Measurements from ENCODE around the gene HAPSTR1. TPM values are rescaled to one million over a fixed set of nuclear protein-coding genes. Genes with fewer than 3 reads are reported as not detected.

The HAPSTR1 gene
- total and polyA plus RNA-seq, 2 of the 8 experiments (the other 6 are each of a cell fraction or from before 2014, with no cell fraction given), result 11.9 to 66.1 TPM

DNA sequence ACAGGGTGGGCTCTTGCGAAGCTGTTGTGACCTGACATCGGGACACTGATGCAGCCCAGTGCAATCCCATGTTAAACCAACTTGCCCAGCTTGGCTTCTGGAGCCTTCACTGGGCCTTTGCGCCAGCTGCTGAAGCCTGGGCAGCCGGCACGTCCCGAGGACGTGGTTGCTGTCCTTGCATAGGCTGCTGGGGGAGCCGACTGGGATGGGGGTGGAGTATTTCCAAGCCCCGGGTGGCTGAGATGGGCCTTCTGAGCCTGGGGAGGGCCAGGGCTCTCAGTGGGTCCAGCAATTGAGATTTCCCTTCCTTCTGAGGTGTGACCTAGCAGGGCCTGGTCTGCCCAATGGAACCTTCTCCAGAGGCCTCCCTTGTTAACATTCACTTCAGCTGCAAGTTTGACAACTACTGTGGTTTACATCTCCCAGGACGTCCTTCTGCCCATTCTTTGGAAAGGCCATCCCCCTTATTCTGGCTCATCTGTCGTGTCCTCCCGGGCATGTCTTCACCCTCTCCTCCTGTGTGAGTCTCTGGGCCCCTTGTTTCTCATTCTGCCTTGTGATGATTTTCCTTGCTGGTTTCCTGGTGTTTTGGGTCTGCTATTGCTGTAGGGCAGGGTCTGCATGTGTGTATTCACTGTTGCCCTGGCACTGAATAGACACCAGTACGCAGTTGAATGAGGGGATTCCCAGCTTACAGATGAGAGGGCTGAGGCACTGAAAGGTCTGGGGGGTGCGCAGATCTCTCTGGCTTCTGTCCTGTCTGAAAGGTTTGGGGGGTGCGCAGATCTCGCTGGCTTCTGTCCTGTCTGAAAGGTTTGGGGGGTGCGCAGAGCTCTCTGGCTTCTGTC lies 34.4 kb downstream of the HAPSTR1 start (continued):
- TF ChIP-seq, protein P1, sequence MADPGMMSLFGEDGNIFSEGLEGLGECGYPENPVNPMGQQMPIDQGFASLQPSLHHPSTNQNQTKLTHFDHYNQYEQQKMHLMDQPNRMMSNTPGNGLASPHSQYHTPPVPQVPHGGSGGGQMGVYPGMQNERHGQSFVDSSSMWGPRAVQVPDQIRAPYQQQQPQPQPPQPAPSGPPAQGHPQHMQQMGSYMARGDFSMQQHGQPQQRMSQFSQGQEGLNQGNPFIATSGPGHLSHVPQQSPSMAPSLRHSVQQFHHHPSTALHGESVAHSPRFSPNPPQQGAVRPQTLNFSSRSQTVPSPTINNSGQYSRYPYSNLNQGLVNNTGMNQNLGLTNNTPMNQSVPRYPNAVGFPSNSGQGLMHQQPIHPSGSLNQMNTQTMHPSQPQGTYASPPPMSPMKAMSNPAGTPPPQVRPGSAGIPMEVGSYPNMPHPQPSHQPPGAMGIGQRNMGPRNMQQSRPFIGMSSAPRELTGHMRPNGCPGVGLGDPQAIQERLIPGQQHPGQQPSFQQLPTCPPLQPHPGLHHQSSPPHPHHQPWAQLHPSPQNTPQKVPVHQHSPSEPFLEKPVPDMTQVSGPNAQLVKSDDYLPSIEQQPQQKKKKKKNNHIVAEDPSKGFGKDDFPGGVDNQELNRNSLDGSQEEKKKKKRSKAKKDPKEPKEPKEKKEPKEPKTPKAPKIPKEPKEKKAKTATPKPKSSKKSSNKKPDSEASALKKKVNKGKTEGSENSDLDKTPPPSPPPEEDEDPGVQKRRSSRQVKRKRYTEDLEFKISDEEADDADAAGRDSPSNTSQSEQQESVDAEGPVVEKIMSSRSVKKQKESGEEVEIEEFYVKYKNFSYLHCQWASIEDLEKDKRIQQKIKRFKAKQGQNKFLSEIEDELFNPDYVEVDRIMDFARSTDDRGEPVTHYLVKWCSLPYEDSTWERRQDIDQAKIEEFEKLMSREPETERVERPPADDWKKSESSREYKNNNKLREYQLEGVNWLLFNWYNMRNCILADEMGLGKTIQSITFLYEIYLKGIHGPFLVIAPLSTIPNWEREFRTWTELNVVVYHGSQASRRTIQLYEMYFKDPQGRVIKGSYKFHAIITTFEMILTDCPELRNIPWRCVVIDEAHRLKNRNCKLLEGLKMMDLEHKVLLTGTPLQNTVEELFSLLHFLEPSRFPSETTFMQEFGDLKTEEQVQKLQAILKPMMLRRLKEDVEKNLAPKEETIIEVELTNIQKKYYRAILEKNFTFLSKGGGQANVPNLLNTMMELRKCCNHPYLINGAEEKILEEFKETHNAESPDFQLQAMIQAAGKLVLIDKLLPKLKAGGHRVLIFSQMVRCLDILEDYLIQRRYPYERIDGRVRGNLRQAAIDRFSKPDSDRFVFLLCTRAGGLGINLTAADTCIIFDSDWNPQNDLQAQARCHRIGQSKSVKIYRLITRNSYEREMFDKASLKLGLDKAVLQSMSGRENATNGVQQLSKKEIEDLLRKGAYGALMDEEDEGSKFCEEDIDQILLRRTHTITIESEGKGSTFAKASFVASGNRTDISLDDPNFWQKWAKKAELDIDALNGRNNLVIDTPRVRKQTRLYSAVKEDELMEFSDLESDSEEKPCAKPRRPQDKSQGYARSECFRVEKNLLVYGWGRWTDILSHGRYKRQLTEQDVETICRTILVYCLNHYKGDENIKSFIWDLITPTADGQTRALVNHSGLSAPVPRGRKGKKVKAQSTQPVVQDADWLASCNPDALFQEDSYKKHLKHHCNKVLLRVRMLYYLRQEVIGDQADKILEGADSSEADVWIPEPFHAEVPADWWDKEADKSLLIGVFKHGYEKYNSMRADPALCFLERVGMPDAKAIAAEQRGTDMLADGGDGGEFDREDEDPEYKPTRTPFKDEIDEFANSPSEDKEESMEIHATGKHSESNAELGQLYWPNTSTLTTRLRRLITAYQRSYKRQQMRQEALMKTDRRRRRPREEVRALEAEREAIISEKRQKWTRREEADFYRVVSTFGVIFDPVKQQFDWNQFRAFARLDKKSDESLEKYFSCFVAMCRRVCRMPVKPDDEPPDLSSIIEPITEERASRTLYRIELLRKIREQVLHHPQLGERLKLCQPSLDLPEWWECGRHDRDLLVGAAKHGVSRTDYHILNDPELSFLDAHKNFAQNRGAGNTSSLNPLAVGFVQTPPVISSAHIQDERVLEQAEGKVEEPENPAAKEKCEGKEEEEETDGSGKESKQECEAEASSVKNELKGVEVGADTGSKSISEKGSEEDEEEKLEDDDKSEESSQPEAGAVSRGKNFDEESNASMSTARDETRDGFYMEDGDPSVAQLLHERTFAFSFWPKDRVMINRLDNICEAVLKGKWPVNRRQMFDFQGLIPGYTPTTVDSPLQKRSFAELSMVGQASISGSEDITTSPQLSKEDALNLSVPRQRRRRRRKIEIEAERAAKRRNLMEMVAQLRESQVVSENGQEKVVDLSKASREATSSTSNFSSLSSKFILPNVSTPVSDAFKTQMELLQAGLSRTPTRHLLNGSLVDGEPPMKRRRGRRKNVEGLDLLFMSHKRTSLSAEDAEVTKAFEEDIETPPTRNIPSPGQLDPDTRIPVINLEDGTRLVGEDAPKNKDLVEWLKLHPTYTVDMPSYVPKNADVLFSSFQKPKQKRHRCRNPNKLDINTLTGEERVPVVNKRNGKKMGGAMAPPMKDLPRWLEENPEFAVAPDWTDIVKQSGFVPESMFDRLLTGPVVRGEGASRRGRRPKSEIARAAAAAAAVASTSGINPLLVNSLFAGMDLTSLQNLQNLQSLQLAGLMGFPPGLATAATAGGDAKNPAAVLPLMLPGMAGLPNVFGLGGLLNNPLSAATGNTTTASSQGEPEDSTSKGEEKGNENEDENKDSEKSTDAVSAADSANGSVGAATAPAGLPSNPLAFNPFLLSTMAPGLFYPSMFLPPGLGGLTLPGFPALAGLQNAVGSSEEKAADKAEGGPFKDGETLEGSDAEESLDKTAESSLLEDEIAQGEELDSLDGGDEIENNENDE (IDR thresholded peaks at IDR 0.05; ENCODE audit: insufficient replicate concordance, low read length), result no peak

Measured in H1 (cell line).